B cell (primary cell): ENCODE data around the gene PPP4R3A. TPM values are rescaled to one million over a fixed set of nuclear protein-coding genes. Genes with fewer than 3 reads are reported as not detected.

ENCODE experiments used
- ATAC-seq: fragments of 200-7000 bp; cut with Tn5 transposase; one replicate; pipeline ENCODE4 v1.10.0; 2021; ENCODE audit warnings: low read depth, mild to moderate bottlenecking, moderate number of reproducible peaks, moderate library complexity
- CTCF ChIA-PET: fragments of 350-600 bp; sonication (Branson Sonifier 250); formaldehyde crosslinking; loops from one replicate; lab custom pipeline; 2021; ENCODE audit warnings: antibody characterized with exemption, inconsistent platforms; lab: Charles Lee
- POLR2A ChIA-PET: fragments of 350-600 bp; sonication (Branson Sonifier 250); formaldehyde crosslinking; loops from one replicate; lab custom pipeline; 2021; ENCODE audit warnings: antibody characterized with exemption; lab: Charles Lee
- DNase-seq: peaks from one replicate; pipeline ENCODE4 v3.0.0; 2013
- H2AFZ ChIP-seq: 2 replicates; pipeline ENCODE4 v1.6.1; 2012; ENCODE audit warnings: mild to moderate bottlenecking, low read depth, low read length; ENCODE audit not compliant: insufficient read depth, poor library complexity, severe bottlenecking
- H3K27ac ChIP-seq, 2 donors: 1 replicate in 1 of 2; 2 replicates in 1 of 2; pipeline ENCODE4 v1.5.1; 2012 to 2013; ENCODE audit warnings: low read length in 2 of 2, mild to moderate bottlenecking in 2 of 2, moderate library complexity in 1 of 2
- H3K27me3 ChIP-seq, 4 experiments: fragments of 200-600 bp in 1 of 4; sonication (generic) in 1 of 4; replicated peaks in 1 of 4; 1 replicate in 2 of 4; 2 replicates in 2 of 4; pipeline versions ENCODE4 v1.6.1 to v1.7.0; 2013 to 2016; ENCODE audit warnings: low read length in 3 of 4, mild to moderate bottlenecking in 2 of 4, mixed read lengths in 1 of 4, moderate library complexity in 1 of 4; ENCODE audit not compliant: insufficient read depth in 4 of 4, control insufficient read depth in 3 of 4; ENCODE audit errors: control extremely low read depth in 1 of 4
- H3K36me3 ChIP-seq, 2 experiments: replicated peaks in 1 of 2; 1 replicate in 1 of 2; 2 replicates in 1 of 2; pipeline versions ENCODE4 v1.6.1 to v1.7.1; 2013; ENCODE audit warnings: low read length in 1 of 2; ENCODE audit not compliant: insufficient read depth in 2 of 2, control insufficient read depth in 1 of 2; ENCODE audit errors: control extremely low read depth in 1 of 2, extremely low read depth in 1 of 2
- H3K4me1 ChIP-seq, 2 donors: fragments of 200-600 bp in 1 of 2; sonication (generic) in 1 of 2; 1 replicate in 1 of 2; 2 replicates in 1 of 2; pipeline versions ENCODE4 v1.5.1 to v1.6.1; 2013 to 2017; ENCODE audit warnings: low read length in 2 of 2; ENCODE audit not compliant: control insufficient read depth in 2 of 2, insufficient read depth in 2 of 2
- H3K4me2 ChIP-seq: replicated peaks from 2 replicates; pipeline ENCODE3; 2012; ENCODE audit warnings: mild to moderate bottlenecking, low read depth, low read length; ENCODE audit not compliant: poor library complexity, severe bottlenecking
- H3K4me3 ChIP-seq, 5 experiments: fragments of 200-600 bp in 1 of 5; sonication (generic) in 1 of 5; 1 replicate in 3 of 5; 2 replicates in 2 of 5; pipeline versions ENCODE4 v1.5.1 to v1.7.0; 2011 to 2016; ENCODE audit warnings: low read length in 4 of 5, mild to moderate bottlenecking in 4 of 5, low read depth in 2 of 5, control low read depth in 1 of 5, moderate library complexity in 1 of 5; ENCODE audit not compliant: insufficient read depth in 1 of 5; ENCODE audit errors: control extremely low read depth in 1 of 5, extremely low read depth in 1 of 5
- H3K79me2 ChIP-seq: fragments of 200-600 bp; sonication (generic); one replicate; pipeline ENCODE4 v1.6.0; 2016; ENCODE audit warnings: low read length; ENCODE audit not compliant: control insufficient read depth, insufficient read depth
- H3K9ac ChIP-seq: fragments of 200-600 bp; sonication (generic); 2 replicates; pipeline ENCODE4 v1.6.1; 2017; ENCODE audit warnings: mild to moderate bottlenecking, low read length, moderate library complexity
- H3K9me3 ChIP-seq, 3 donors: one replicate each; pipeline versions ENCODE4 v1.6.1 to v1.7.1; 2013; ENCODE audit warnings: low read length in 2 of 3; ENCODE audit not compliant: control insufficient read depth in 2 of 3, insufficient read depth in 1 of 3; ENCODE audit errors: control extremely low read depth in 1 of 3
- H4K20me1 ChIP-seq: 2 replicates; pipeline ENCODE4 v1.6.0; 2012; ENCODE audit warnings: mild to moderate bottlenecking, low read length; ENCODE audit not compliant: insufficient read depth, control insufficient read depth, poor library complexity, severe bottlenecking
- H3K27ac Mint-ChIP-seq: one replicate; pipeline ENCODE4 v1.8.0; 2021; ENCODE audit warnings: mixed read lengths
- H3K27me3 Mint-ChIP-seq: one replicate; pipeline ENCODE4 v1.8.0; 2021; ENCODE audit warnings: mixed read lengths
- H3K4me1 Mint-ChIP-seq: one replicate; pipeline ENCODE4 v1.8.0; 2021; ENCODE audit warnings: mixed read lengths
- H3K4me3 Mint-ChIP-seq: one replicate; pipeline ENCODE4 v1.8.0; 2021; ENCODE audit warnings: mixed read lengths
- H3K9me3 Mint-ChIP-seq: one replicate; pipeline ENCODE4 v1.8.0; 2022; ENCODE audit warnings: mixed read lengths; ENCODE audit not compliant: insufficient read depth
- EZH2 ChIP-seq: IDR thresholded peaks from 2 replicates; pipeline ENCODE4 v1.6.1; 2012; ENCODE audit warnings: borderline replicate concordance, low read depth, mild to moderate bottlenecking, moderate library complexity, low read length; ENCODE audit not compliant: insufficient read depth, poor library complexity, severe bottlenecking
- WGBS: methylation state at CpG from one replicate; pipeline ENCODE4 v1.1.5; 2013; ENCODE audit warnings: missing lambda C conversion rate; ENCODE audit not compliant: insufficient coverage; 5-methylcytosine and 5-hydroxymethylcytosine counted together
- intact Hi-C: fragments of 100-400 bp; cut with micrococcal nuclease; formaldehyde crosslinking; loops from one replicate; pipeline ENCODE4 v1.10.0; 2022
- polyA plus RNA-seq: library from polyadenylated mRNA; depleted of rRNA; stranded (reverse); fragments of >200 nt; gene quantifications from 2 replicates; pipeline ENCODE4 v1.2.3, GENCODE V29; 2012
- total RNA-seq, 2 donors: library from RNA; stranded (reverse); fragments of 120-200 nt in 1 of 2; gene quantifications; 1 replicate in 1 of 2; 2 replicates in 1 of 2; pipeline versions ENCODE4 v1.2.3 to v1.2.4, GENCODE V29; 2013 to 2022
- TF ChIP-seq, protein P1 (sequence below): fragments of 200-600 bp; IDR thresholded peaks from one replicate; pipeline ENCODE4 v1.8.0; 2022; ENCODE audit warnings: antibody characterized with exemption, mild to moderate bottlenecking

Gene PPP4R3A
- total and polyA plus RNA-seq, 2 donors (not counting 1 experiment from before 2014, with no cell fraction given) = 80.6 to 189 TPM

DNA sequence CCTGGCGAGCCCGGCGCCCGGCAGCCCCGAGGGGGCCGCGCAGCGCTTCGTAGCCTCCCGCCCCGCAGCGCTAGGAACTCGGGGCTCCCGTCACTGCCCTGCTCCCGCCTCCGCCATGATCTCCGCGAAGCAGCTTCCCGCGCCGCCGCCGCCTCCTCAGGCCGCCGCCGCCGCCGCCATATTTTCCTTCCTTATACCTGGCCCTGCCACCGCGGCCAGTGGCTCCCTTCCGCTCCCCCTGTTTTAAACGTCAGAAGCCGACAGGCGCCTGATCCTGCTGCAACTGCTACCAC, 286 bp downstream of the PPP4R3A start:
- WGBS = under 1% methylated on average over 34 of the region's 34 CpGs
- H3K27me3 Mint-ChIP-seq = no peaks in the 10 kb centered on the region
- Histone ChIP-seq H2AFZ (peak overlapping the region; percentile 87), H3K9me3 (peaks cover 0 to 1% (median 0%) of the 10 kb centered on the region in 3 donors), H3K27me3 (no peaks in the 10 kb centered on the region), H4K20me1 (peaks cover 39% of the 10 kb centered on the region), H3K4me1 (peaks cover 38% of the 10 kb centered on the region in 2 donors), H3K27ac (peak overlapping the region; percentile 97 to 100), H3K36me3 (peaks cover 1 to 15% of the 10 kb centered on the region in 2 experiments), H3K9ac (peak overlapping the region; percentile 98), H3K4me3 (peak overlapping the region; percentile 72 to 99 (median 84)), H3K4me2 (peak overlapping the region; percentile 83), H3K79me2 (peaks cover 52% of the 10 kb centered on the region)
- no peak for DNase-seq
- peak overlapping the region; percentile 99 for H3K4me3 Mint-ChIP-seq
- H3K27ac Mint-ChIP-seq = peak overlapping the region; percentile 100
- H3K4me1 Mint-ChIP-seq = peaks cover 43% of the 10 kb centered on the region
- TF ChIP-seq, protein P1, sequence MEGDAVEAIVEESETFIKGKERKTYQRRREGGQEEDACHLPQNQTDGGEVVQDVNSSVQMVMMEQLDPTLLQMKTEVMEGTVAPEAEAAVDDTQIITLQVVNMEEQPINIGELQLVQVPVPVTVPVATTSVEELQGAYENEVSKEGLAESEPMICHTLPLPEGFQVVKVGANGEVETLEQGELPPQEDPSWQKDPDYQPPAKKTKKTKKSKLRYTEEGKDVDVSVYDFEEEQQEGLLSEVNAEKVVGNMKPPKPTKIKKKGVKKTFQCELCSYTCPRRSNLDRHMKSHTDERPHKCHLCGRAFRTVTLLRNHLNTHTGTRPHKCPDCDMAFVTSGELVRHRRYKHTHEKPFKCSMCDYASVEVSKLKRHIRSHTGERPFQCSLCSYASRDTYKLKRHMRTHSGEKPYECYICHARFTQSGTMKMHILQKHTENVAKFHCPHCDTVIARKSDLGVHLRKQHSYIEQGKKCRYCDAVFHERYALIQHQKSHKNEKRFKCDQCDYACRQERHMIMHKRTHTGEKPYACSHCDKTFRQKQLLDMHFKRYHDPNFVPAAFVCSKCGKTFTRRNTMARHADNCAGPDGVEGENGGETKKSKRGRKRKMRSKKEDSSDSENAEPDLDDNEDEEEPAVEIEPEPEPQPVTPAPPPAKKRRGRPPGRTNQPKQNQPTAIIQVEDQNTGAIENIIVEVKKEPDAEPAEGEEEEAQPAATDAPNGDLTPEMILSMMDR = no peak
- TF ChIP-seq EZH2 = no peak
- no peaks in the 10 kb centered on the region for H3K9me3 Mint-ChIP-seq
- ChIA-PET POLR2A (interaction anchor here (0.6 to 2.1 kb wide), 5 partner anchors 9 to 1239 kb away, joined by 3 to 17 read pairs (median 3); partner anchors contain the start of gene LGMN), CTCF (interaction anchor here (1.2 to 1.6 kb wide), 3 partner anchors 11 to 24 kb away, joined by 3 to 5 read pairs (median 4); no protein-coding TSS in a partner anchor)
- ATAC-seq = peak; percentile 34
- intact Hi-C loops = loop anchor here (1.0 to 10.0 kb wide), 9 partner anchors 15 to 1672 kb away; partner anchors contain the start of genes ATXN3, EFCAB11, MOAP1 and TDP1
